Naive thymus-derived CD4-positive, alpha-beta T cell (primary cell): ENCODE measurements around the gene CDH23. TPM values are rescaled to one million over a fixed set of nuclear protein-coding genes. Genes with fewer than 3 reads are reported as not detected.
A peak's percentile ranks its signal among the peaks of the same experiment; 100 is the strongest.

ENCODE experiments used
- ATAC-seq: fragments of 150-1000 bp; cut with Tn5 transposase; 2 replicates; pipeline ENCODE4 v1.10.0; 2021; ENCODE audit warnings: mild to moderate bottlenecking, moderate library complexity
- CTCF ChIA-PET: fragments of 350-600 bp; sonication (Branson Sonifier 250); formaldehyde crosslinking; loops from one replicate; lab custom pipeline; 2021; ENCODE audit warnings: antibody characterized with exemption; lab: Charles Lee
- POLR2A ChIA-PET: fragments of 350-600 bp; sonication (Branson Sonifier 250); formaldehyde crosslinking; loops from one replicate; lab custom pipeline; 2021; ENCODE audit warnings: antibody characterized with exemption, inconsistent platforms; lab: Charles Lee
- DNase-seq, 9 donors: peaks; one replicate each; pipeline versions ENCODE4 v3.0.0 to v3.0.0-alpha.2; 2020 to 2022; ENCODE audit warnings: mixed read lengths in 1 of 9
- H3K27ac ChIP-seq: one replicate; pipeline ENCODE4 v1.7.0; 2013; ENCODE audit warnings: mild to moderate bottlenecking, low read depth, low read length, moderate library complexity
- H3K27me3 ChIP-seq, 2 donors: one replicate each; pipeline ENCODE4 v1.7.0; 2013; ENCODE audit warnings: low read length in 2 of 2, mild to moderate bottlenecking in 2 of 2, moderate library complexity in 2 of 2; ENCODE audit not compliant: control insufficient read depth in 2 of 2, insufficient read depth in 2 of 2
- H3K36me3 ChIP-seq, 3 experiments: 1 replicate in 2 of 3; 2 replicates in 1 of 3; pipeline ENCODE4 v1.7.0; 2013; ENCODE audit warnings: low read length in 3 of 3, mild to moderate bottlenecking in 3 of 3, moderate library complexity in 1 of 3; ENCODE audit not compliant: insufficient read depth in 3 of 3, control insufficient read depth in 2 of 3
- H3K4me1 ChIP-seq, 2 donors: one replicate each; pipeline ENCODE4 v1.7.0; 2013; ENCODE audit warnings: low read length in 2 of 2, mild to moderate bottlenecking in 2 of 2, moderate library complexity in 1 of 2; ENCODE audit not compliant: control insufficient read depth in 2 of 2, insufficient read depth in 2 of 2
- H3K4me3 ChIP-seq: 2 replicates; pipeline ENCODE4 v1.7.0; 2013; ENCODE audit warnings: mild to moderate bottlenecking, low read length
- H3K9me3 ChIP-seq, 3 experiments: 1 replicate in 2 of 3; 2 replicates in 1 of 3; pipeline ENCODE4 v1.7.0; 2013; ENCODE audit warnings: low read length in 3 of 3; ENCODE audit not compliant: control insufficient read depth in 2 of 3
- H3K27ac Mint-ChIP-seq, 9 donors: one replicate each; pipeline ENCODE4 v1.8.0; 2020 to 2022; ENCODE audit warnings: mixed read lengths in 9 of 9, mild to moderate bottlenecking in 8 of 9, moderate library complexity in 5 of 9, inconsistent platforms in 2 of 9
- H3K27me3 Mint-ChIP-seq, 5 donors: one replicate each; pipeline ENCODE4 v1.8.0; 2021 to 2022; ENCODE audit warnings: mixed read lengths in 5 of 5, mild to moderate bottlenecking in 1 of 5
- H3K36me3 Mint-ChIP-seq, 5 donors: one replicate each; pipeline ENCODE4 v1.8.0; 2020 to 2022; ENCODE audit warnings: mixed read lengths in 5 of 5, mild to moderate bottlenecking in 3 of 5, inconsistent platforms in 1 of 5
- H3K4me1 Mint-ChIP-seq, 7 donors: one replicate each; pipeline ENCODE4 v1.8.0; 2020 to 2022; ENCODE audit warnings: mixed read lengths in 7 of 7, mild to moderate bottlenecking in 3 of 7, inconsistent platforms in 1 of 7
- H3K4me3 Mint-ChIP-seq, 10 donors: one replicate each; pipeline ENCODE4 v1.8.0; 2020 to 2022; ENCODE audit warnings: mild to moderate bottlenecking in 10 of 10, mixed read lengths in 10 of 10, moderate library complexity in 6 of 10, inconsistent platforms in 2 of 10
- H3K9me3 Mint-ChIP-seq, 11 donors: one replicate each; pipeline ENCODE4 v1.8.0; 2020 to 2022; ENCODE audit warnings: mixed read lengths in 11 of 11, mild to moderate bottlenecking in 4 of 11, inconsistent platforms in 1 of 11, moderate library complexity in 1 of 11
- intact Hi-C, 2 donors: fragments of 100-400 bp; cut with micrococcal nuclease; formaldehyde crosslinking; loops; one replicate each; pipeline ENCODE4 v1.15.1; 2023
- polyA plus RNA-seq, 2 donors: library from polyadenylated mRNA; unstranded; fragments of 300-500 nt; fragmentation: Illumina TruSeq; gene quantifications; one replicate each; pipeline ENCODE4 v1.2.3, GENCODE V29; 2021
- total RNA-seq, 6 experiments: library from RNA in 5 of 6; stranded (reverse) in 5 of 6; gene quantifications; 1 replicate in 5 of 6; 2 replicates in 1 of 6; pipeline ENCODE4 v1.2.3 and lab custom pipeline; 2021 to 2026

CDH23 gene
- total and polyA plus RNA-seq, 7 experiments from 2014 or later, result 1.1 to 18.3 (median 7.9) TPM

DNA sequence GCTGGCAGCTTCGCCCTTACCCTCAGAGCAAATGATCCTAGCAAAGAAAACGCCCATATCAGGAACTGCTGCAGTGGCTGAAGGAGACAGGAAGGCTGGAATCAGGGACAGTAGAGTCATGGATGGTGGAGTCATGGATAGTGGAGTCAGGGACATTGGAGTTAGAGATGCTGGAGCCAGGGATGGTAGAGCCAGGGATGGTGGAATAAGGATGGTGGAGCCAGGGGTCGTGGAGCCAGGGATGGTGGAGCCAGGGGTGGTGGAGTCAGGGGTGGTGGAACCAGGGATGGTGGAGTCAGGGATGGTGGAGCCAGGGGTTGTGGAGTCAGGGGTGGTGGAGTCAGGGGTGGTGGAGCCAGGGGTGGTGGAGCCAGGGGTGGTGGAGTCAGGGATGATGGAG lies 291.5 kb downstream of the CDH23 start:
- no peak overlapping the region for H3K27ac ChIP-seq
- DNase-seq, result no peak
- no peaks in the 10 kb centered on the region for H3K27me3 Mint-ChIP-seq

GRCh38 chr10:71690094-71690720 lies 293.5 kb downstream of the CDH23 start:
- no peak overlapping the region for H3K4me3 Mint-ChIP-seq
- CTCF ChIA-PET, result interaction anchor here (1.6 kb wide), 1 partner anchor 18 kb away, joined by 4 read pairs; no protein-coding TSS in a partner anchor
- POLR2A ChIA-PET, result no interaction called here
- H3K27me3 ChIP-seq, result no peaks in the 10 kb centered on the region
- H3K9me3 Mint-ChIP-seq, result peaks cover 0 to 7% (median 5%) of the 10 kb centered on the region in 11 donors
- no peak for DNase-seq
- H3K27ac Mint-ChIP-seq, result peak overlapping the region in 1 of 9 donors; percentile 70
- H3K36me3 ChIP-seq, result no peaks in the 10 kb centered on the region
- peaks cover 0 to 2% (median 0%) of the 10 kb centered on the region in 3 experiments for H3K9me3 ChIP-seq
- peaks cover 6 to 22% (median 19%) of the 10 kb centered on the region in 7 donors for H3K4me1 Mint-ChIP-seq
- H3K27ac ChIP-seq, result no peak overlapping the region
- no peak for ATAC-seq
- peaks cover 0 to 4% (median 4%) of the 10 kb centered on the region in 5 donors for H3K36me3 Mint-ChIP-seq
- no peak overlapping the region for H3K4me3 ChIP-seq
- H3K27me3 Mint-ChIP-seq, result no peaks in the 10 kb centered on the region
- intact Hi-C loops, result no loop called here
- peaks cover 12 to 16% of the 10 kb centered on the region in 2 donors for H3K4me1 ChIP-seq

More for the DNA sequence above, 291.5 kb downstream of the CDH23 start:
- no peaks in the 10 kb centered on the region for H3K36me3 ChIP-seq
- POLR2A ChIA-PET, result no interaction called here
- Mint-ChIP-seq H3K9me3 (peaks cover 0 to 7% (median 5%) of the 10 kb centered on the region in 11 donors), H3K36me3 (peaks cover 0 to 4% (median 4%) of the 10 kb centered on the region in 5 donors), H3K4me3 (peak overlapping the region in 2 of 10 donors; percentile 25 to 50), H3K27ac (peak overlapping the region in 8 of 9 donors; percentile 17 to 87 (median 82)), H3K4me1 (peaks cover 0 to 12% (median 0%) of the 10 kb centered on the region in 7 donors)
- H3K4me3 ChIP-seq, result no peak overlapping the region
- CTCF ChIA-PET, result no interaction called here
- H3K4me1 ChIP-seq, result no peaks in the 10 kb centered on the region
- H3K9me3 ChIP-seq, result peaks cover 0 to 2% (median 0%) of the 10 kb centered on the region in 3 experiments
- intact Hi-C loops, result no loop called here
- ATAC-seq, result no peak
- H3K27me3 ChIP-seq, result no peaks in the 10 kb centered on the region

DNA sequence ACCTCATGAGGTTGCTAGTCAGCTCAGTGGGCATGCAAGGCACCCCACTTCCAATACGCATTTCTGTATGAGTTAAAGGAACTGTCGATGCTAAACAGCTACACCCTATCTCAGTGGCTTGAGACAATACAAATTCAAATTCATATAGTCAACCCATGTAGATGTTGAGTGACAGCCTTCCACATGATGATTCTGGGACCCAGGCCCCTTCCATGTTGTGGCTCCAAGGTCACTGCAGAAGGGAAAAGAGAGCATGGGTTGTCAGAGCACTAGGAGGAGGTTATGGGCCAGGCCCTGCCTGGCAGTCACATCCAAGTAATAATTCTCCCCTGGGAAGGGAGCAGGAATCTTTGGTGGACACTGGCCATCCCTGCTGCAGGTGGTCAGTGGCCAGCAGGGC lies 294.7 kb downstream of the CDH23 start:
- CTCF ChIA-PET, result interaction anchor here (1.2 kb wide), 1 partner anchor 17 kb away, joined by 4 read pairs; no protein-coding TSS in a partner anchor

DNA sequence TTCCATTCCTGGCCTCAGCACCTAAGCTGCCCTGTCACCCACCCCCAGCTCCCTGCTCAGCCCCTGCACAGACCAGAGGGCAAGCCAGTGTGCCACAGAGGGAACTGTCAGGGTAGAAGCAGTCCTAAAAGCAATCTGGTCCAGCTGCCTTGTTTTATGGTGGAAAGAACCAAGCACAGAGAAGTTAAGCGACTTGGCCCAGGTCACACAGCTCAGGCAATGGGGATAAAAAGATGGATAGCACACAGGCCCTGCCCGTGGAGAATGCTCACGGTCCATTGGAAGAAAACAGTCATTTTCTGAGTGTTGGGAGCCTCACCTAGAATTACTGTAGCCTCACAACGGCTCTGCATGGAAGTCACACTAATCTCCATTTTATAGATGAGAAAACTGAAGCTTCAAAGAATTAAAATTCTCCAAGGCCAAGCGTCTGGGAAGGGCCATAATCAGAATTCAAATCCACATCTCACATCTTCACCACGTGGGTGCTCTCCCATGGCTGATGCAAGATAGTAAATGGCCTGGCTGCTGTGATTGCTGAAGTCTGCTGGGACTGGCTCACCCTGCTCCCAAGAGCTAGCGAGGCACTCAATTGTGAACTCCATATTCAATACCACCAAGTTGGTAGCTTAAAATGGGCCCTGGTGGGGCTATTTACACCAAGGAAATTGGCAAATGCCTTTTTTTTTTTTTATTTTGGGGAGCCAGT lies 296.0 kb downstream of the CDH23 start:
- ATAC-seq (no peak), DNase-seq (no peak)
- Histone ChIP-seq H3K27me3 (no peaks in the 10 kb centered on the region), H3K27ac (no peak overlapping the region), H3K36me3 (no peaks in the 10 kb centered on the region), H3K4me1 (peaks cover 23 to 29% of the 10 kb centered on the region in 2 donors), H3K4me3 (no peak overlapping the region), H3K9me3 (peaks cover 0 to 2% (median 0%) of the 10 kb centered on the region in 3 experiments)
- Mint-ChIP-seq H3K27me3 (no peaks in the 10 kb centered on the region), H3K9me3 (peaks cover 0 to 7% (median 5%) of the 10 kb centered on the region in 11 donors), H3K27ac (peak overlapping the region in 1 of 9 donors; percentile 70), H3K4me1 (peaks cover 12 to 38% (median 25%) of the 10 kb centered on the region in 7 donors), H3K4me3 (no peak overlapping the region), H3K36me3 (peaks cover 0 to 4% (median 4%) of the 10 kb centered on the region in 5 donors)
- intact Hi-C loops, result no loop called here
- ChIA-PET CTCF (interaction anchor here (1.2 to 3.2 kb wide), 3 partner anchors 14 to 81 kb away, joined by 4 to 34 read pairs (median 8); partner anchors contain the start of gene VSIR), POLR2A (interaction anchor here (1.4 kb wide), 1 partner anchor 49 kb away, joined by 3 read pairs; no protein-coding TSS in a partner anchor)

More for the DNA sequence above, 294.7 kb downstream of the CDH23 start:
- intact Hi-C loops, result no loop called here
- Histone ChIP-seq H3K9me3 (peaks cover 0 to 2% (median 0%) of the 10 kb centered on the region in 3 experiments), H3K27me3 (no peaks in the 10 kb centered on the region), H3K36me3 (no peaks in the 10 kb centered on the region), H3K4me3 (no peak overlapping the region), H3K4me1 (peaks cover 16 to 19% of the 10 kb centered on the region in 2 donors), H3K27ac (no peak overlapping the region)
- Mint-ChIP-seq H3K36me3 (peaks cover 0 to 4% (median 4%) of the 10 kb centered on the region in 5 donors), H3K9me3 (peaks cover 0 to 7% (median 5%) of the 10 kb centered on the region in 11 donors), H3K4me3 (no peak overlapping the region), H3K27ac (peak overlapping the region in 1 of 9 donors; percentile 13), H3K27me3 (no peaks in the 10 kb centered on the region), H3K4me1 (peaks cover 6 to 26% (median 20%) of the 10 kb centered on the region in 7 donors)
- DNase-seq, result no peak
- ATAC-seq, result no peak
- POLR2A ChIA-PET, result interaction anchor here (1.4 kb wide), 1 partner anchor 50 kb away, joined by 3 read pairs; no protein-coding TSS in a partner anchor

- peak overlapping the region in 6 of 10 donors; percentile 12 to 73 (median 38) for H3K4me3 Mint-ChIP-seq
- Histone ChIP-seq H3K27ac (no peak overlapping the region), H3K4me3 (no peak overlapping the region), H3K36me3 (no peaks in the 10 kb centered on the region), H3K9me3 (peaks cover 0 to 2% (median 0%) of the 10 kb centered on the region in 3 experiments), H3K27me3 (no peaks in the 10 kb centered on the region), H3K4me1 (peaks cover 23 to 35% of the 10 kb centered on the region in 2 donors)
- no peak for ATAC-seq
- H3K9me3 Mint-ChIP-seq, result peaks cover 0 to 4% (median 0%) of the 10 kb centered on the region in 11 donors
- H3K36me3 Mint-ChIP-seq, result peaks cover 0 to 4% (median 0%) of the 10 kb centered on the region in 5 donors
- ChIA-PET POLR2A (interaction anchor here (0.6 to 1.7 kb wide), 4 partner anchors 19 to 80 kb away, joined by 3 to 7 read pairs (median 6); partner anchors contain the start of gene VSIR), CTCF (interaction anchor here (1.6 to 3.2 kb wide), 2 partner anchors 13 to 80 kb away, joined by 8 to 34 read pairs; partner anchors contain the start of gene VSIR)
- peaks cover 12 to 37% (median 25%) of the 10 kb centered on the region in 7 donors for H3K4me1 Mint-ChIP-seq
- no peaks in the 10 kb centered on the region for H3K27me3 Mint-ChIP-seq
- intact Hi-C loops, result no loop called here
- no peak for DNase-seq
- H3K27ac Mint-ChIP-seq, result peak overlapping the region in 3 of 9 donors; percentile 72 to 91 (median 77)
These were observed 296.7 kb downstream of the CDH23 start for GRCh38 chr10:71693377-71693776.

DNA sequence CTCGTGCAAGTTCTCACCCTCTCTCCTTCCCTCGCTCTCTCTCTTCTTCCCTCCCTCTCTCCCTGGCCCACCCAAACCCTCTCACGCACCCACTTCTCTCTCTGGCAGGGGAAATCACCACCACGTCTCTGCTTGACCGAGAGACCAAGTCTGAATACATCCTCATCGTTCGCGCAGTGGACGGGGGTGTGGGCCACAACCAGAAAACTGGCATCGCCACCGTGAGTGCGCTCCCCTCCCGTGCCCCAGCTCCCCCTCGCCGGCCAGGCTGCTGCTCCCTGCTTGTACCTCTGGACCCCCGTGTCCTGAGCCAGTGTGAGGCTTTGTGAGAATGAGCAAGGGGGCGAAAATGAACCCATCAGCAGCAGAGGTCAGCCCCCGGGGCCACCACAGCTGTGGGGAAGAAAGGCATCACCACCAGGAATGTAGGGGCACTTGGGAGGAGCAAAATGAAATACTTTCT lies 297.4 kb downstream of the CDH23 start:
- H3K9me3 Mint-ChIP-seq, result peaks cover 0 to 4% (median 0%) of the 10 kb centered on the region in 11 donors
- Histone ChIP-seq H3K27ac (peak overlapping the region; percentile 18), H3K36me3 (no peaks in the 10 kb centered on the region), H3K4me3 (peak overlapping the region; percentile 28), H3K27me3 (no peaks in the 10 kb centered on the region), H3K4me1 (peaks cover 23 to 42% of the 10 kb centered on the region in 2 donors), H3K9me3 (no peaks in the 10 kb centered on the region)
- H3K27ac Mint-ChIP-seq, result peak overlapping the region; percentile 66 to 91 (median 80)
- peaks cover 0 to 4% (median 0%) of the 10 kb centered on the region in 5 donors for H3K36me3 Mint-ChIP-seq
- DNase-seq (no peak), ATAC-seq (no peak)
- H3K27me3 Mint-ChIP-seq, result no peaks in the 10 kb centered on the region
- H3K4me3 Mint-ChIP-seq, result peak overlapping the region in 9 of 10 donors; percentile 55 to 80 (median 73)
- CTCF ChIA-PET, result interaction anchor here (0.7 to 3.2 kb wide), 8 partner anchors 9 to 381 kb away, joined by 3 to 34 read pairs (median 3); no protein-coding TSS in a partner anchor
- intact Hi-C loops, result loop anchor here in 1 of 2 donors (1.0 kb wide), 1 partner anchor 157 kb away; the partner anchor contains the start of gene PSAP
- H3K4me1 Mint-ChIP-seq, result peaks cover 12 to 41% (median 25%) of the 10 kb centered on the region in 7 donors
- POLR2A ChIA-PET, result interaction anchor here (0.6 to 1.7 kb wide), 12 partner anchors 12 to 80 kb away, joined by 3 to 15 read pairs (median 4); partner anchors contain the start of gene VSIR
